Measurements from ENCODE around the gene AGBL5.

Gene AGBL5

GRCh38 chr2:27042985-27043634, 8.4 kb upstream of the AGBL5 start:
- in situ Hi-C loops (cut with MboI; ENCODE audit: low sequenced_read_pairs, unreplicated experiment), result no loop called here
- DNase-seq (ENCODE audit: low spot score), result no peak
- no peak for TF ChIP-seq CTCF (IDR thresholded peaks at IDR 0.05; ENCODE audit: borderline replicate concordance, control extremely low read depth, extremely low read depth, insufficient read depth, missing control alignments)

- DNase-seq (ENCODE audit: low spot score), result peak; percentile 88
- in situ Hi-C loops (cut with MboI; ENCODE audit: low sequenced_read_pairs, unreplicated experiment), result no loop called here
- no peak for TF ChIP-seq CTCF (IDR thresholded peaks at IDR 0.05; ENCODE audit: borderline replicate concordance, control extremely low read depth, extremely low read depth, insufficient read depth, missing control alignments)
Observed at GRCh38 chr2:27049422-27050280, 1.8 kb upstream of the AGBL5 start.

GRCh38 chr2:27050281-27050995, 1.0 kb upstream of the AGBL5 start:
- in situ Hi-C loops (cut with MboI; ENCODE audit: low sequenced_read_pairs, unreplicated experiment), result no loop called here
- DNase-seq (ENCODE audit: low spot score), result peak; percentile 87
- TF ChIP-seq CTCF (IDR thresholded peaks at IDR 0.05; ENCODE audit: borderline replicate concordance, control extremely low read depth, extremely low read depth, insufficient read depth, missing control alignments), result no peak

- in situ Hi-C loops (cut with MboI; ENCODE audit: low sequenced_read_pairs, unreplicated experiment), result no loop called here
- no peak for TF ChIP-seq CTCF (IDR thresholded peaks at IDR 0.05; ENCODE audit: borderline replicate concordance, control extremely low read depth, extremely low read depth, insufficient read depth, missing control alignments)
- DNase-seq (ENCODE audit: low spot score), result peak; percentile 41
Observed at GRCh38 chr2:27051902-27052645, 606 bp downstream of the AGBL5 start.

- no peak for DNase-seq (ENCODE audit: low spot score)
- in situ Hi-C loops (cut with MboI; ENCODE audit: low sequenced_read_pairs, unreplicated experiment), result no loop called here
- TF ChIP-seq CTCF (IDR thresholded peaks at IDR 0.05; ENCODE audit: borderline replicate concordance, control extremely low read depth, extremely low read depth, insufficient read depth, missing control alignments), result no peak
Observed at GRCh38 chr2:27053321-27053720, 1.9 kb downstream of the AGBL5 start.

- in situ Hi-C loops (cut with MboI; ENCODE audit: low sequenced_read_pairs, unreplicated experiment), result no loop called here
- DNase-seq (ENCODE audit: low spot score), result no peak
- no peak for TF ChIP-seq CTCF (IDR thresholded peaks at IDR 0.05; ENCODE audit: borderline replicate concordance, control extremely low read depth, extremely low read depth, insufficient read depth, missing control alignments)
Observed at GRCh38 chr2:27053776-27054175, 2.3 kb downstream of the AGBL5 start.
